ENCODE results near the gene PRSS36. TPM values are rescaled to one million over a fixed set of nuclear protein-coding genes. Genes with fewer than 3 reads are reported as not detected.
A peak's percentile ranks its signal among the peaks of the same experiment; 100 is the strongest.
"Not testable (repeated sequence)": the region's sequence is repeated elsewhere in the genome, so short reads cannot be mapped to it uniquely, and the experiment has no call there.

Gene PRSS36
- total RNA-seq, 1 donor from 2014 or later, result 1.4 TPM

GRCh38 chr16:31143011-31143693 lies 6.7 kb downstream of the PRSS36 start:
- DNase-seq, result no peak
- H3K4me1 ChIP-seq, result peaks cover 37% of the 10 kb centered on the region
- intact Hi-C loops (cut with micrococcal nuclease), result loop anchor here (10.0 kb wide), 1 partner anchor 158 kb away; the partner anchor contains the start of gene HSD3B7
- no peaks in the 10 kb centered on the region for H3K36me3 ChIP-seq
- peaks cover 16% of the 10 kb centered on the region for H3K27me3 ChIP-seq (ENCODE audit: low read depth)
- H3K4me3 ChIP-seq, result peak overlapping the region; percentile 71
- H3K9me3 ChIP-seq (replicated peaks), result no peaks in the 10 kb centered on the region
- H3K27ac ChIP-seq (replicated peaks), result peak overlapping the region; percentile 88
- TF ChIP-seq CTCF (IDR thresholded peaks at IDR 0.05; ENCODE audit: borderline replicate concordance), result no peak

GRCh38 chr16:31142109-31143010 lies 7.5 kb downstream of the PRSS36 start:
- peak; percentile 95 for TF ChIP-seq CTCF (IDR thresholded peaks at IDR 0.05; ENCODE audit: borderline replicate concordance)
- Histone ChIP-seq H3K36me3 (no peaks in the 10 kb centered on the region), H3K4me3 (peak overlapping the region; percentile 71), H3K9me3 (replicated peaks) (no peaks in the 10 kb centered on the region), H3K27ac (replicated peaks) (peak overlapping the region; percentile 88), H3K27me3 (ENCODE audit: low read depth) (peaks cover 8% of the 10 kb centered on the region), H3K4me1 (peaks cover 39% of the 10 kb centered on the region)
- intact Hi-C loops (cut with micrococcal nuclease), result loop anchor here (10.0 kb wide), 1 partner anchor 158 kb away; the partner anchor contains the start of gene HSD3B7
- peak; percentile 99 for DNase-seq

- Histone ChIP-seq H3K27ac (replicated peaks) (peak overlapping the region; percentile 88), H3K36me3 (no peaks in the 10 kb centered on the region), H3K27me3 (ENCODE audit: low read depth) (peaks cover under 1% of the 10 kb centered on the region), H3K9me3 (replicated peaks) (no peaks in the 10 kb centered on the region), H3K4me3 (peak overlapping the region; percentile 60), H3K4me1 (peaks cover 39% of the 10 kb centered on the region)
- intact Hi-C loops (cut with micrococcal nuclease), result loop anchor here (10.0 kb wide), 1 partner anchor 157 kb away; the partner anchor contains the start of gene HSD3B7
- DNase-seq, result no peak
- no peak for TF ChIP-seq CTCF (IDR thresholded peaks at IDR 0.05; ENCODE audit: borderline replicate concordance)
Observed at GRCh38 chr16:31141489-31142108, 8.3 kb downstream of the PRSS36 start.

GRCh38 chr16:31141071-31141469 lies 8.8 kb downstream of the PRSS36 start:
- H3K9me3 ChIP-seq (replicated peaks); DNase-seq; H3K27me3 ChIP-seq (ENCODE audit: low read depth); H3K36me3 ChIP-seq: not testable (repeated sequence)
- Histone ChIP-seq H3K27ac (replicated peaks) (peak overlapping the region; percentile 88), H3K4me1 (peaks cover 39% of the 10 kb centered on the region), H3K4me3 (peak overlapping the region; percentile 60)
- intact Hi-C loops (cut with micrococcal nuclease), result loop anchor here (10.0 kb wide), 1 partner anchor 156 kb away; the partner anchor contains the start of gene HSD3B7

GRCh38 chr16:31138621-31139578 lies 11.0 kb downstream of the PRSS36 start:
- peak overlapping the region; percentile 32 for H3K4me3 ChIP-seq
- H3K27me3 ChIP-seq (ENCODE audit: low read depth), result no peaks in the 10 kb centered on the region

GRCh38 chr16:31136822-31137499 lies 12.9 kb downstream of the PRSS36 start:
- H3K9me3 ChIP-seq (replicated peaks); H3K27me3 ChIP-seq (ENCODE audit: low read depth); intact Hi-C loops (cut with micrococcal nuclease); DNase-seq; H3K27ac ChIP-seq (replicated peaks); H3K4me3 ChIP-seq: not testable (repeated sequence)
- H3K36me3 ChIP-seq, result peaks cover 14% of the 10 kb centered on the region
- H3K4me1 ChIP-seq, result peaks cover 53% of the 10 kb centered on the region

More at GRCh38 chr16:31138621-31139578, 11.0 kb downstream of the PRSS36 start:
- DNase-seq, result peak; percentile 48
- Histone ChIP-seq H3K36me3 (no peaks in the 10 kb centered on the region), H3K4me1 (peaks cover 54% of the 10 kb centered on the region), H3K27ac (replicated peaks) (peak overlapping the region; percentile 49), H3K9me3 (replicated peaks) (no peaks in the 10 kb centered on the region)
- no peak for TF ChIP-seq CTCF (IDR thresholded peaks at IDR 0.05; ENCODE audit: borderline replicate concordance)
- intact Hi-C loops (cut with micrococcal nuclease), result no loop called here
